WERI-Rb-1 (cell line): ENCODE measurements around the gene ANXA4.

Experiments
- DNase-seq: peaks from one replicate; pipeline ENCODE4 v3.0.0-alpha.2; 2020
- H3K27ac ChIP-seq: fragments of 250-450 bp; sonication (Bioruptor Pico); 2 replicates; pipeline ENCODE4 v1.5.1; 2020; ENCODE audit warnings: mild to moderate bottlenecking, moderate library complexity
- H3K27me3 ChIP-seq: fragments of 250-450 bp; sonication (Bioruptor Pico); 2 replicates; pipeline ENCODE4 v1.5.1; 2021; ENCODE audit warnings: mild to moderate bottlenecking, low read depth, moderate library complexity; ENCODE audit not compliant: insufficient read depth, severe bottlenecking
- H3K36me3 ChIP-seq: fragments of 250-450 bp; sonication (Bioruptor Pico); 2 replicates; pipeline ENCODE4 v1.5.1; 2020; ENCODE audit warnings: mild to moderate bottlenecking, moderate library complexity
- H3K4me3 ChIP-seq: 2 replicates; pipeline ENCODE4 v1.5.1; 2011; ENCODE audit warnings: low read depth, mild to moderate bottlenecking, control low read depth, low read length
- H3K9me3 ChIP-seq: fragments of 250-450 bp; sonication (Bioruptor Pico); 2 replicates; pipeline ENCODE4 v1.5.1; 2021; ENCODE audit warnings: mild to moderate bottlenecking, moderate library complexity; ENCODE audit not compliant: severe bottlenecking
- CTCF ChIP-seq: IDR thresholded peaks from 2 replicates; pipeline ENCODE4 v1.5.1; 2011; ENCODE audit warnings: low read depth, mild to moderate bottlenecking, control low read depth, inconsistent platforms, low read length

Gene ANXA4

GRCh38 chr2:69765096-69765380 is 23.1 kb downstream of the ANXA4 start:
- no peaks in the 10 kb centered on the region for H3K9me3 ChIP-seq
- DNase-seq = no peak
- no peak overlapping the region for H3K4me3 ChIP-seq
- H3K27ac ChIP-seq = no peak overlapping the region
- no peak for TF ChIP-seq CTCF
- no peaks in the 10 kb centered on the region for H3K27me3 ChIP-seq
- no peaks in the 10 kb centered on the region for H3K36me3 ChIP-seq

GRCh38 chr2:69766014-69766413 is 24.1 kb downstream of the ANXA4 start:
- H3K9me3 ChIP-seq = no peaks in the 10 kb centered on the region
- TF ChIP-seq CTCF = no peak
- DNase-seq = no peak
- H3K27ac ChIP-seq = no peak overlapping the region
- no peaks in the 10 kb centered on the region for H3K36me3 ChIP-seq
- H3K27me3 ChIP-seq = no peaks in the 10 kb centered on the region
- no peak overlapping the region for H3K4me3 ChIP-seq

- Histone ChIP-seq H3K27ac (no peak overlapping the region), H3K4me3 (no peak overlapping the region), H3K36me3 (no peaks in the 10 kb centered on the region), H3K9me3 (no peaks in the 10 kb centered on the region), H3K27me3 (no peaks in the 10 kb centered on the region)
- no peak for TF ChIP-seq CTCF
- DNase-seq = no peak
These were observed 25.1 kb downstream of the ANXA4 start for GRCh38 chr2:69767034-69767433.

- DNase-seq = no peak
- no peaks in the 10 kb centered on the region for H3K27me3 ChIP-seq
- H3K9me3 ChIP-seq = no peaks in the 10 kb centered on the region
- no peaks in the 10 kb centered on the region for H3K36me3 ChIP-seq
- H3K27ac ChIP-seq = no peak overlapping the region
- no peak overlapping the region for H3K4me3 ChIP-seq
- no peak for TF ChIP-seq CTCF
These were observed 26.3 kb downstream of the ANXA4 start for GRCh38 chr2:69768235-69768634.

- no peak overlapping the region for H3K4me3 ChIP-seq
- no peaks in the 10 kb centered on the region for H3K27me3 ChIP-seq
- no peak overlapping the region for H3K27ac ChIP-seq
- H3K36me3 ChIP-seq = no peaks in the 10 kb centered on the region
- no peak for TF ChIP-seq CTCF
- no peak for DNase-seq
- H3K9me3 ChIP-seq = no peaks in the 10 kb centered on the region
These were observed 26.9 kb downstream of the ANXA4 start for GRCh38 chr2:69768789-69769188.

- H3K27ac ChIP-seq = no peak overlapping the region
- H3K36me3 ChIP-seq = no peaks in the 10 kb centered on the region
- no peak for DNase-seq
- H3K4me3 ChIP-seq = no peak overlapping the region
- TF ChIP-seq CTCF = no peak
- H3K9me3 ChIP-seq = no peaks in the 10 kb centered on the region
- no peaks in the 10 kb centered on the region for H3K27me3 ChIP-seq
These were observed 27.3 kb downstream of the ANXA4 start for GRCh38 chr2:69769272-69769671.
